ENCODE results near the gene RASIP1.
A peak's percentile ranks its signal among the peaks of the same experiment; 100 is the strongest.
"Not testable (repeated sequence)": the region's sequence is repeated elsewhere in the genome, so short reads cannot be mapped to it uniquely, and the experiment has no call there.

Gene RASIP1, protein sequence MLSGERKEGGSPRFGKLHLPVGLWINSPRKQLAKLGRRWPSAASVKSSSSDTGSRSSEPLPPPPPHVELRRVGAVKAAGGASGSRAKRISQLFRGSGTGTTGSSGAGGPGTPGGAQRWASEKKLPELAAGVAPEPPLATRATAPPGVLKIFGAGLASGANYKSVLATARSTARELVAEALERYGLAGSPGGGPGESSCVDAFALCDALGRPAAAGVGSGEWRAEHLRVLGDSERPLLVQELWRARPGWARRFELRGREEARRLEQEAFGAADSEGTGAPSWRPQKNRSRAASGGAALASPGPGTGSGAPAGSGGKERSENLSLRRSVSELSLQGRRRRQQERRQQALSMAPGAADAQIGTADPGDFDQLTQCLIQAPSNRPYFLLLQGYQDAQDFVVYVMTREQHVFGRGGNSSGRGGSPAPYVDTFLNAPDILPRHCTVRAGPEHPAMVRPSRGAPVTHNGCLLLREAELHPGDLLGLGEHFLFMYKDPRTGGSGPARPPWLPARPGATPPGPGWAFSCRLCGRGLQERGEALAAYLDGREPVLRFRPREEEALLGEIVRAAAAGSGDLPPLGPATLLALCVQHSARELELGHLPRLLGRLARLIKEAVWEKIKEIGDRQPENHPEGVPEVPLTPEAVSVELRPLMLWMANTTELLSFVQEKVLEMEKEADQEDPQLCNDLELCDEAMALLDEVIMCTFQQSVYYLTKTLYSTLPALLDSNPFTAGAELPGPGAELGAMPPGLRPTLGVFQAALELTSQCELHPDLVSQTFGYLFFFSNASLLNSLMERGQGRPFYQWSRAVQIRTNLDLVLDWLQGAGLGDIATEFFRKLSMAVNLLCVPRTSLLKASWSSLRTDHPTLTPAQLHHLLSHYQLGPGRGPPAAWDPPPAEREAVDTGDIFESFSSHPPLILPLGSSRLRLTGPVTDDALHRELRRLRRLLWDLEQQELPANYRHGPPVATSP

GRCh38 chr19:48740164-48740972 lies at the start of gene RASIP1:
RASIP1 (minus strand) TSS chr19:48740610; CDS start chr19:48740282, 328 bp downstream.
- peak within 1 kb of the TSS; percentile 41 for H3K4me3 ChIP-seq (ENCODE audit: low read length)
- H3K4me1 ChIP-seq (ENCODE audit: insufficient read depth, low read length), result peaks cover 5% of the 10 kb centered on the region
- H2AFZ ChIP-seq (ENCODE audit: low read depth, low read length), result peak within 1 kb of the TSS; percentile 85
- H3K9me3 ChIP-seq (ENCODE audit: low read length), result peaks cover 5% of the 10 kb centered on the region
- H3K27me3 ChIP-seq (ENCODE audit: insufficient read depth, low read length), result peaks cover 14% of the 10 kb centered on the region
- H3K36me3 ChIP-seq (ENCODE audit: insufficient read depth, low read length), result no peaks in the 10 kb centered on the region

- not testable (repeated sequence) for H3K9me3 ChIP-seq (ENCODE audit: low read length); H2AFZ ChIP-seq (ENCODE audit: low read depth, low read length); H3K4me1 ChIP-seq (ENCODE audit: insufficient read depth, low read length); H3K27me3 ChIP-seq (ENCODE audit: insufficient read depth, low read length); H3K4me3 ChIP-seq (ENCODE audit: low read length); H3K36me3 ChIP-seq (ENCODE audit: insufficient read depth, low read length)
Observed at GRCh38 chr19:48787331-48787730, 46.9 kb upstream of the RASIP1 start.

DNA sequence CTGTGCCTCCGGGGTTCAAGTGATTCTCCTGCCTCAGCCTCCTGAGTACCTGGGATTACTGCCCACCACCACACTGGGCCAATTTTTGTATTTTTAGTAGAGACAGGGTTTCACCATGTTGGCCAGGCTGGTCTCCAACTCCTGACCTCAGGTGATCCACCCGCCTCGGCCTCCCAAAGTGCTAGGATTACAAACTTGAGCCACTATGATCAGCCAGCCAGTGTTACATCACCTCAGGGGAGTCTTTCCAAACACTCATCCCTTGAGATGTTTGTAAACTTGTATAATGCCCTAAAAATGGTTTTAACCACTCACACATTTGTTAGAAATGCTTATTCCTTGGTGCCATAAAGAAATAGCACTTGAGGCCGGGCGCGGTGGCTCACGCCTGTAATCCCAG lies 46.0 kb upstream of the RASIP1 start:
- H3K4me3 ChIP-seq (ENCODE audit: low read length); H3K9me3 ChIP-seq (ENCODE audit: low read length); H3K4me1 ChIP-seq (ENCODE audit: insufficient read depth, low read length); H3K36me3 ChIP-seq (ENCODE audit: insufficient read depth, low read length); H2AFZ ChIP-seq (ENCODE audit: low read depth, low read length); H3K27me3 ChIP-seq (ENCODE audit: insufficient read depth, low read length): not testable (repeated sequence)

DNA sequence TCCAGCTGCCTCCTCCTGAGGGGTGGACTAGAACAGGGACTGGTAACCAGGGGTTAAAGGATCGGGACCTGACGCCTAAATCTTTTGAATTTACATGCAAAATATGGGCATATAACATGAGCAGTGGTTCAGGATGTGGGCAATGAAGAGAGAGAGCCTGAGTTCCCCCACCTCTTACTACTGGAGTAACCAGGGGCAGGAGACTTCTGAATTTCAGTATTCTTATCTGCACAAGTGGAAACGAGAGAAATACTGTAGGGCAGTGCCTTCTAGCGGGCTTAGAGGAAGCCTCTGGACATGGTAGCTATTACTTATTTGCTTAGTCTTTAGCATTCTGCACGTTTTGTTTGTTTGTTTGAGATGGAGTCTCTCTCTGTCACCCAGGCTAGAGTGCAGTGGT lies 44.1 kb upstream of the RASIP1 start:
- H2AFZ ChIP-seq (ENCODE audit: low read depth, low read length), result no peak overlapping the region
- no peaks in the 10 kb centered on the region for H3K36me3 ChIP-seq (ENCODE audit: insufficient read depth, low read length)
- no peaks in the 10 kb centered on the region for H3K9me3 ChIP-seq (ENCODE audit: low read length)
- H3K4me1 ChIP-seq (ENCODE audit: insufficient read depth, low read length), result peaks cover 10% of the 10 kb centered on the region
- no peaks in the 10 kb centered on the region for H3K27me3 ChIP-seq (ENCODE audit: insufficient read depth, low read length)
- no peak overlapping the region for H3K4me3 ChIP-seq (ENCODE audit: low read length)

DNA sequence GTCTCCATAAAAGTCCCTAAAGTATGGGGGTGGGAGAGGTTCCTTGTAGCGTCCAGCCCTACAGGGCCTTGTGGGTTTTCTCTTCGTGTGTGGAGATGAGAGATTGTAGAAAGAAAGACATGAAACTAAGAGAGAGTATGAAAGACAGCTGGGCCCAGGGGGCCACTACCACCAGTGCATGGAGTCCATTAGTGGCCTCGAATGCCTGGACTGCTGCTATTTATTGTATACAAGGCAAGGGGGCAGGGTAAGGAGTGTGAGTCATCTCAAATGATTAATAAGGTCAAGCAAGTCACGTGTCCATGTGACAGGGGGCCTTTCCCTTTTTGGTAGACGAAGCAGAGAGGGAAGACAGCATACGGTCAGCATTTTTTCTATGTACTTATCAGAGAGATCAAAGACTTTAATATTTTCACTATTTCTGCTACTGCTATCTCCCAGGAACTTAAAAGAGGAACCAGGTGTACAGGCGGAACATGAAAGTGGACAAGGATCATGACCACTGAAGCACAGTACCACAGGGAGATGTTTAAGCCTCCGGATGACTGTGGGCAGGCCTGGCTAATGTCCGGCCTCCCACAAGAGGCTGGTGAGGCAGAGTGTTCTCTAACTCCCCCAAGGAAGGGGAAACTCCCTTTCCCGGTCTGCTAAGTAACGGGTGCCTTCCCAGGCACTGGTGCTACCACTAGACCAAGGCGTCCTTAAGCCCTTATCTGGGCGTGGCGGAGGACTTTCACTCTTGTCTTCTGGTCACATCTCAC lies 40.4 kb upstream of the RASIP1 start:
- no peak overlapping the region for H2AFZ ChIP-seq (ENCODE audit: low read depth, low read length)
- H3K4me1 ChIP-seq (ENCODE audit: insufficient read depth, low read length), result peaks cover 10% of the 10 kb centered on the region
- H3K9me3 ChIP-seq (ENCODE audit: low read length), result no peaks in the 10 kb centered on the region
- H3K27me3 ChIP-seq (ENCODE audit: insufficient read depth, low read length), result no peaks in the 10 kb centered on the region
- no peaks in the 10 kb centered on the region for H3K36me3 ChIP-seq (ENCODE audit: insufficient read depth, low read length)
- H3K4me3 ChIP-seq (ENCODE audit: low read length), result no peak overlapping the region

GRCh38 chr19:48779636-48780035 lies 39.2 kb upstream of the RASIP1 start:
- Histone ChIP-seq H3K36me3 (ENCODE audit: insufficient read depth, low read length) (no peaks in the 10 kb centered on the region), H3K27me3 (ENCODE audit: insufficient read depth, low read length) (no peaks in the 10 kb centered on the region), H3K4me1 (ENCODE audit: insufficient read depth, low read length) (peaks cover 10% of the 10 kb centered on the region), H2AFZ (ENCODE audit: low read depth, low read length) (no peak overlapping the region), H3K4me3 (ENCODE audit: low read length) (no peak overlapping the region), H3K9me3 (ENCODE audit: low read length) (no peaks in the 10 kb centered on the region)

GRCh38 chr19:48777720-48778119 lies 37.3 kb upstream of the RASIP1 start:
- Histone ChIP-seq H3K36me3 (ENCODE audit: insufficient read depth, low read length) (no peaks in the 10 kb centered on the region), H3K4me3 (ENCODE audit: low read length) (no peak overlapping the region), H2AFZ (ENCODE audit: low read depth, low read length) (no peak overlapping the region), H3K9me3 (ENCODE audit: low read length) (no peaks in the 10 kb centered on the region), H3K4me1 (ENCODE audit: insufficient read depth, low read length) (peaks cover 10% of the 10 kb centered on the region), H3K27me3 (ENCODE audit: insufficient read depth, low read length) (no peaks in the 10 kb centered on the region)

- H2AFZ ChIP-seq (ENCODE audit: low read depth, low read length), result no peak overlapping the region
- no peaks in the 10 kb centered on the region for H3K9me3 ChIP-seq (ENCODE audit: low read length)
- no peak overlapping the region for H3K4me3 ChIP-seq (ENCODE audit: low read length)
- peaks cover 10% of the 10 kb centered on the region for H3K4me1 ChIP-seq (ENCODE audit: insufficient read depth, low read length)
- no peaks in the 10 kb centered on the region for H3K36me3 ChIP-seq (ENCODE audit: insufficient read depth, low read length)
- H3K27me3 ChIP-seq (ENCODE audit: insufficient read depth, low read length), result no peaks in the 10 kb centered on the region
Observed at GRCh38 chr19:48777139-48777538, 36.7 kb upstream of the RASIP1 start.

DNA sequence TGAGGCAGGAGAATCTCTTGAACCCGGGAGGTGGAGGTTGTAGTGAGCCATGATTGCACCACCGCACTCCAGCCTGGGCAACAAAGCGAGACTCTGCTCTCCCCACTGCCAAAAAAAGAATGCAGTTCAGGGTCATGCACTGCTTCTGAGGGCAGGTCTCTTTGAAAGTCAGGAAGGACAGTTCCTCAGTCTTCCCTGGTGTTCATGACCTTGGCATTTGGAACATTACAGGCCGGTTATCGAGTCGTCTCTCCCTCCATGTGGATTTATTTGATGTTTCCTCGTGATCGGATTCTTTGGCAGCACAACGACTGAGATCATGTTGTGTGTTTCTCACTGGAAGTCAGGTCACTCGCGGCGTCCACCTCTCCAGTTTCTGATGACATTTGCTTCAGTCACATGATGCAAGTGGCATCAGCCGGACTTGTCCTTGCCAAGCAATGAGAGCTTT lies 32.1 kb upstream of the RASIP1 start:
- H3K9me3 ChIP-seq (ENCODE audit: low read length), result no peaks in the 10 kb centered on the region
- no peak overlapping the region for H3K4me3 ChIP-seq (ENCODE audit: low read length)
- no peaks in the 10 kb centered on the region for H3K27me3 ChIP-seq (ENCODE audit: insufficient read depth, low read length)
- no peaks in the 10 kb centered on the region for H3K36me3 ChIP-seq (ENCODE audit: insufficient read depth, low read length)
- no peaks in the 10 kb centered on the region for H3K4me1 ChIP-seq (ENCODE audit: insufficient read depth, low read length)
- H2AFZ ChIP-seq (ENCODE audit: low read depth, low read length), result no peak overlapping the region

GRCh38 chr19:48770734-48771472 lies 30.5 kb upstream of the RASIP1 start:
- Histone ChIP-seq H3K4me1 (ENCODE audit: insufficient read depth, low read length) (no peaks in the 10 kb centered on the region), H3K9me3 (ENCODE audit: low read length) (no peaks in the 10 kb centered on the region), H3K36me3 (ENCODE audit: insufficient read depth, low read length) (no peaks in the 10 kb centered on the region), H3K27me3 (ENCODE audit: insufficient read depth, low read length) (peaks cover 3% of the 10 kb centered on the region), H3K4me3 (ENCODE audit: low read length) (no peak overlapping the region), H2AFZ (ENCODE audit: low read depth, low read length) (no peak overlapping the region)

- Histone ChIP-seq H2AFZ (ENCODE audit: low read depth, low read length) (no peak overlapping the region), H3K4me1 (ENCODE audit: insufficient read depth, low read length) (no peaks in the 10 kb centered on the region), H3K9me3 (ENCODE audit: low read length) (no peaks in the 10 kb centered on the region), H3K27me3 (ENCODE audit: insufficient read depth, low read length) (peaks cover 3% of the 10 kb centered on the region), H3K4me3 (ENCODE audit: low read length) (no peak overlapping the region), H3K36me3 (ENCODE audit: insufficient read depth, low read length) (no peaks in the 10 kb centered on the region)
Observed at GRCh38 chr19:48770266-48770665, 29.9 kb upstream of the RASIP1 start.
